Neuronal stem cell (in vitro differentiated cells): ENCODE results near the gene KRT75.

ENCODE experiments used
- DNase-seq: peaks from one replicate; pipeline ENCODE4 v3.0.0-alpha.2; 2013; ENCODE audit warnings: low spot score
- H2AFZ ChIP-seq: one replicate; pipeline ENCODE4 v1.6.1; 2013; ENCODE audit warnings: mild to moderate bottlenecking, low read length, inconsistent platforms
- H2AK5ac ChIP-seq: 2 replicates; pipeline ENCODE4 v1.6.1; 2013; ENCODE audit warnings: low read depth, mild to moderate bottlenecking, inconsistent platforms, low read length, moderate library complexity, mixed read lengths
- H2BK120ac ChIP-seq: 2 replicates; pipeline ENCODE4 v1.6.1; 2013; ENCODE audit warnings: low read depth, mild to moderate bottlenecking, inconsistent platforms, low read length, moderate library complexity, mixed read lengths
- H2BK12ac ChIP-seq: one replicate; pipeline ENCODE4 v1.6.1; 2013; ENCODE audit warnings: low read length, inconsistent platforms
- H2BK15ac ChIP-seq: 2 replicates; pipeline ENCODE4 v1.6.1; 2013; ENCODE audit warnings: mild to moderate bottlenecking, low read length, inconsistent platforms, mixed read lengths
- H2BK5ac ChIP-seq: one replicate; pipeline ENCODE4 v1.6.1; 2013; ENCODE audit warnings: inconsistent platforms, mild to moderate bottlenecking, low read length, moderate library complexity
- H3K14ac ChIP-seq: one replicate; pipeline ENCODE4 v1.6.1; 2013; ENCODE audit warnings: low read length, inconsistent platforms
- H3K18ac ChIP-seq: 2 replicates; pipeline ENCODE4 v1.6.1; 2013; ENCODE audit warnings: low read length, inconsistent platforms
- H3K23ac ChIP-seq: 2 replicates; pipeline ENCODE4 v1.6.1; 2013; ENCODE audit warnings: low read depth, mild to moderate bottlenecking, mixed read lengths, low read length, inconsistent platforms; ENCODE audit not compliant: poor library complexity
- H3K27ac ChIP-seq: replicated peaks from 3 replicates; pipeline ENCODE4 v1.5.1; 2013; ENCODE audit warnings: low read length, inconsistent platforms
- H3K27me3 ChIP-seq, 3 experiments: 2 replicates each; pipeline ENCODE4 v1.6.1; 2013; ENCODE audit warnings: low read length in 3 of 3, mild to moderate bottlenecking in 2 of 3, inconsistent platforms in 1 of 3, low read depth in 1 of 3, mixed read lengths in 1 of 3, moderate library complexity in 1 of 3; ENCODE audit not compliant: control insufficient read depth in 3 of 3, insufficient read depth in 3 of 3
- H3K36me3 ChIP-seq, 2 donors: replicated peaks in 1 of 2; 2 replicates each; pipeline ENCODE4 v1.6.1; 2013; ENCODE audit warnings: low read length in 2 of 2; ENCODE audit not compliant: control insufficient read depth in 2 of 2, insufficient read depth in 2 of 2
- H3K4ac ChIP-seq: 2 replicates; pipeline ENCODE4 v1.6.1; 2013; ENCODE audit warnings: inconsistent platforms, mild to moderate bottlenecking, low read length, moderate library complexity
- H3K4me1 ChIP-seq, 2 donors: 1 replicate in 1 of 2; 2 replicates in 1 of 2; pipeline ENCODE4 v1.6.1; 2013; ENCODE audit warnings: low read length in 2 of 2, low read depth in 1 of 2; ENCODE audit not compliant: control insufficient read depth in 2 of 2, insufficient read depth in 1 of 2
- H3K4me2 ChIP-seq: one replicate; pipeline ENCODE4 v1.6.1; 2013; ENCODE audit warnings: mild to moderate bottlenecking, low read length, inconsistent platforms; ENCODE audit not compliant: insufficient read depth, poor library complexity, severe bottlenecking
- H3K4me3 ChIP-seq, 2 donors: 2 replicates each; pipeline ENCODE4 v1.5.1; 2013; ENCODE audit warnings: low read length in 2 of 2, mild to moderate bottlenecking in 2 of 2, inconsistent platforms in 1 of 2, moderate library complexity in 1 of 2
- H3K79me1 ChIP-seq: one replicate; pipeline ENCODE4 v1.6.1; 2013; ENCODE audit warnings: low read depth, mild to moderate bottlenecking, inconsistent platforms, low read length, moderate library complexity
- H3K9ac ChIP-seq: one replicate; pipeline ENCODE4 v1.6.1; 2013; ENCODE audit warnings: mild to moderate bottlenecking, low read depth, low read length, inconsistent platforms; ENCODE audit not compliant: poor library complexity
- H3K9me3 ChIP-seq, 2 donors: replicated peaks in 1 of 2; 2 replicates each; pipeline versions ENCODE3 to v1.6.1; 2013; ENCODE audit warnings: low read length in 2 of 2, mild to moderate bottlenecking in 2 of 2, inconsistent platforms in 1 of 2, low read depth in 1 of 2, mixed read lengths in 1 of 2, moderate library complexity in 1 of 2; ENCODE audit not compliant: control insufficient read depth in 2 of 2, insufficient read depth in 1 of 2
- H4K8ac ChIP-seq: one replicate; pipeline ENCODE4 v1.6.1; 2013; ENCODE audit warnings: low read depth, mild to moderate bottlenecking, inconsistent platforms, low read length, moderate library complexity
- H4K91ac ChIP-seq: one replicate; pipeline ENCODE4 v1.6.1; 2013; ENCODE audit warnings: low read length, low read depth, mild to moderate bottlenecking, inconsistent platforms; ENCODE audit not compliant: poor library complexity
- WGBS, 2 donors: extraction: QIAGEN DNeasy Blood & Tissue Kit; methylation state at CpG; one replicate each; pipeline ENCODE4 v1.1.7; 2013; ENCODE audit warnings: missing lambda C conversion rate in 2 of 2, mixed read lengths in 1 of 2; ENCODE audit not compliant: insufficient read length in 2 of 2, insufficient replicate concordance in 1 of 2; ENCODE audit errors: extremely low coverage in 2 of 2; 5-methylcytosine and 5-hydroxymethylcytosine counted together

The KRT75 gene

DNA sequence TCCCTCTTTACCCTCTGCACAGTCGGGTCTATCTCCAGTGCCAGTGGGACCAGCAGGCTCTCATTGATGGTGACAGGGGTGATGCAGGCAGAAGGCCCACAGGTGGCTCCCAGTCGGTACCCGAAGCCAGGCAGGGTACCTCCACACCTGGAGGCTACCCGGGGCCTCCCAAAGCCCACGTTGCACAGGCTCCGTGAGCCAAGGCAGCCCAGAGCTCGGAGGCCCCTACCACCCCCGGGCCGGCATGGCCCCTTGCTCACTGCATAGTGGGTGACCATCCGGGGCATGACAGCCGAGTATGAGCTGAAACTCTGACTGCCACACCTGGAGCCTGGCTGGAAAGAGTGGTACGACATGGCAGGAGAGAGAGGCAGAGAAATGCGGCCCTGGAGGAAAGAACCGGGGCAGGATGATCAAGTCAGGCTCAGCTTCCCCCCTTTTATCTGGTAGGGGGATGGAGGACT lies 28.2 kb downstream of the KRT75 start, which contains the start of gene KRT82:
KRT82 (minus strand) TSS at position 414 of the 464 bp plus-strand sequence; CDS start at position 356, 58 bp downstream.
- Histone ChIP-seq H2BK120ac (no peak within 1 kb of the TSS), H3K4me2 (no peak within 1 kb of the TSS), H3K36me3 (no peaks in the 10 kb centered on the region), H3K18ac (peak within 1 kb of the TSS; percentile 26), H3K14ac (no peak within 1 kb of the TSS), H2AFZ (no peak within 1 kb of the TSS), H2AK5ac (peak within 1 kb of the TSS; percentile 62), H3K9me3 (peaks cover 0 to 5% of the 10 kb centered on the region in 2 donors), H2BK5ac (no peak within 1 kb of the TSS), H3K4me3 (no peak within 1 kb of the TSS), H3K4ac (no peak within 1 kb of the TSS), H3K27me3 (no peaks in the 10 kb centered on the region), H2BK15ac (no peak within 1 kb of the TSS), H4K91ac (no peak within 1 kb of the TSS), H3K4me1 (peaks cover 0 to under 1% of the 10 kb centered on the region in 2 donors), H2BK12ac (no peak within 1 kb of the TSS), H4K8ac (no peak within 1 kb of the TSS), H3K23ac (no peak within 1 kb of the TSS), H3K79me1 (no peaks in the 10 kb centered on the region), H3K9ac (no peak within 1 kb of the TSS), H3K27ac (no peak within 1 kb of the TSS)
- DNase-seq, result no peak
- WGBS, 2 donors, result no CpG with 5 or more reads among the region's 14 CpGs

- Histone ChIP-seq H3K4me2 (no peak overlapping the region), H4K8ac (no peak overlapping the region), H3K36me3 (no peaks in the 10 kb centered on the region), H3K9me3 (peaks cover 0 to 5% of the 10 kb centered on the region in 2 donors), H2BK15ac (no peak overlapping the region), H3K23ac (no peak overlapping the region), H3K14ac (no peak overlapping the region), H2AFZ (no peak overlapping the region), H2BK12ac (no peak overlapping the region), H3K4me3 (no peak overlapping the region), H3K18ac (no peak overlapping the region), H3K27me3 (no peaks in the 10 kb centered on the region), H3K9ac (no peak overlapping the region), H3K27ac (no peak overlapping the region), H2BK120ac (no peak overlapping the region), H2AK5ac (no peak overlapping the region), H4K91ac (no peak overlapping the region), H3K4me1 (no peaks in the 10 kb centered on the region), H3K79me1 (no peaks in the 10 kb centered on the region), H3K4ac (no peak overlapping the region), H2BK5ac (no peak overlapping the region)
- DNase-seq, result no peak
- whole genome bisulfite sequencing, 2 donors, result no CpG with 5 or more reads among the region's 3 CpGs
These were observed 29.2 kb downstream of the KRT75 start for GRCh38 chr12:52404951-52405350.

DNA sequence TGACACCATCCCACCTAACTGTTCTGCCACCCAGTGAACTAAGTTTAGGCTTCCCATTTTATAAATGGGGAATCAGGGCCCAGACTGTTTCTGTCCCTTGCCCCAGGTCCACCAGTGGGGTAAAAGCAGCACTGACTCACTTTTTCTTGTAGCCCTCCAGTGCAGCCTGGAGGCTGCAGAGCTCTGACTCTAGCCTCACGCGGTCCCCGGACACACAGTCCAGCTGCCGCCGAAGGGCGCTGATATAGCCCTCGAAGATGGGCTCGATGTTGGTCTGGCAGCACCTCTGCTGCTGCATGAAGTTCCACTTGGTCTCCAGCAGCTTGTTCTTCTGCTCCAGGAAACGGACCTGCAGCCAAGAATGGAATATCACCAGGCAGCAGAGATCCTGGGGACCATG lies 30.6 kb downstream of the KRT75 start:
- Histone ChIP-seq H2BK12ac (no peak overlapping the region), H3K9me3 (peaks cover 0 to 5% of the 10 kb centered on the region in 2 donors), H2AFZ (no peak overlapping the region), H3K27ac (no peak overlapping the region), H3K79me1 (no peaks in the 10 kb centered on the region), H3K4me1 (no peaks in the 10 kb centered on the region), H3K18ac (no peak overlapping the region), H3K27me3 (no peaks in the 10 kb centered on the region), H2BK120ac (peak overlapping the region; percentile 7), H3K36me3 (no peaks in the 10 kb centered on the region), H3K23ac (no peak overlapping the region), H4K8ac (no peak overlapping the region), H3K4me2 (no peak overlapping the region), H3K9ac (no peak overlapping the region), H4K91ac (no peak overlapping the region), H3K4ac (no peak overlapping the region), H2BK5ac (no peak overlapping the region), H3K4me3 (no peak overlapping the region), H3K14ac (no peak overlapping the region), H2AK5ac (no peak overlapping the region), H2BK15ac (no peak overlapping the region)
- WGBS, 2 donors, result no CpG with 5 or more reads among the region's 9 CpGs
- no peak for DNase-seq

DNA sequence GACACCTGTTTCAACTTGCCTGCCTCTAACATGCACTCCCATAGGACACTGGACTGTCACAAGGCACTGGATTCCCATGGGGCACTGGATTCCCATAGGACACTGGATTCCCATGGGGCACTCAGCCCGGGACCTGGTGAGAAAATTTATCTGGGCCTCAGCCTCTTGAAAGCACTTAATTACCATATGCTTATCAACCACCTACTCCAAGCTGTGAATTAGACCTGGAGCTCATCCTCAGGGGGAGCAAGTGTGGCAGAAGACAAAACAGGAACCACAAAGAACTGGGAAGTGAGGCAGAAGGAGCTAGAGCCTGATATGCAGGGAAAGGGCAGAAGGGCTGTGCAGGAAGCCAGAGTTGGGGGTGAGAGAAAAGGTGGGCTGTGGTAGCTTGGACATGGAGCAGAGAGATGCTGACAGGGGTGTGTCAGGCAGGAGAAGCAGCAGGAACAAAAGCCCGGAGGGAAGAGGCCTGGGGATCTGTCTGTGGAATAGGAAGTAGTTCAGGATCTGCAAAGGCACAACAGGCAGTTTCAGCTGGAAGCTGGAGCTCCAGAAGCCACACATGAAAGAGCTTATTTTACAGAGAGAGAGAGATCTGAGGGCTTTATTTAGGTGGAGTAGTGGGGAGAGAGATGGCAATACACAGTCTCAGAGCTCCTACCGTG lies 31.2 kb downstream of the KRT75 start:
- Histone ChIP-seq H3K4me1 (no peaks in the 10 kb centered on the region), H3K4ac (no peak overlapping the region), H3K27ac (no peak overlapping the region), H4K91ac (no peak overlapping the region), H2BK120ac (no peak overlapping the region), H2BK15ac (no peak overlapping the region), H3K9me3 (peaks cover 0 to 1% of the 10 kb centered on the region in 2 donors), H2BK12ac (no peak overlapping the region), H2AK5ac (no peak overlapping the region), H3K14ac (no peak overlapping the region), H3K4me2 (no peak overlapping the region), H3K23ac (no peak overlapping the region), H4K8ac (no peak overlapping the region), H3K18ac (no peak overlapping the region), H2AFZ (no peak overlapping the region), H3K4me3 (no peak overlapping the region), H3K27me3 (no peaks in the 10 kb centered on the region), H2BK5ac (no peak overlapping the region), H3K79me1 (no peaks in the 10 kb centered on the region), H3K9ac (no peak overlapping the region), H3K36me3 (no peaks in the 10 kb centered on the region)
- no CpG with 5 or more reads among the region's 3 CpGs for WGBS, 2 donors
- DNase-seq, result no peak
